T-helper 2 cell treated with Interferon-gamma antibody and Interleukin-4, amounts not matched to agents 5 μg/mL and 100 μg/mL, for 36 hours (primary cell): Measurements from ENCODE around the gene PHLPP1.

Experiments used
- DNase-seq: peaks from one replicate; pipeline ENCODE4 v3.0.0; 2021; ENCODE audit warnings: low spot score
- H3K27ac Mint-ChIP-seq: one replicate; pipeline ENCODE4 v1.8.0; 2021; ENCODE audit warnings: mild to moderate bottlenecking, mixed read lengths
- H3K27me3 Mint-ChIP-seq: one replicate; pipeline ENCODE4 v1.8.0; 2021; ENCODE audit warnings: low read depth, mixed read lengths
- H3K36me3 Mint-ChIP-seq: one replicate; pipeline ENCODE4 v1.8.0; 2021; ENCODE audit warnings: low read depth, mixed read lengths
- H3K4me1 Mint-ChIP-seq: one replicate; pipeline ENCODE4 v1.8.0; 2021; ENCODE audit warnings: low read depth, mixed read lengths
- H3K4me3 Mint-ChIP-seq: one replicate; pipeline ENCODE4 v1.8.0; 2022; ENCODE audit warnings: mild to moderate bottlenecking, moderate library complexity, mixed read lengths
- H3K9me3 Mint-ChIP-seq: one replicate; pipeline ENCODE4 v1.8.0; 2021; ENCODE audit warnings: mixed read lengths

The PHLPP1 gene

GRCh38 chr18:62948788-62949187, 233.4 kb downstream of the PHLPP1 start:
- no peaks in the 10 kb centered on the region for H3K27me3 Mint-ChIP-seq
- no peak for DNase-seq
- H3K4me1 Mint-ChIP-seq: peaks cover 13% of the 10 kb centered on the region
- no peak overlapping the region for H3K4me3 Mint-ChIP-seq
- no peaks in the 10 kb centered on the region for H3K9me3 Mint-ChIP-seq
- H3K36me3 Mint-ChIP-seq: peaks cover 8% of the 10 kb centered on the region
- no peak overlapping the region for H3K27ac Mint-ChIP-seq

- Mint-ChIP-seq H3K9me3 (no peaks in the 10 kb centered on the region), H3K27me3 (no peaks in the 10 kb centered on the region), H3K27ac (no peak overlapping the region), H3K4me3 (no peak overlapping the region), H3K36me3 (peaks cover 6% of the 10 kb centered on the region), H3K4me1 (peaks cover 19% of the 10 kb centered on the region)
- no peak for DNase-seq
Observed at GRCh38 chr18:62950246-62950645, 234.9 kb downstream of the PHLPP1 start.

GRCh38 chr18:62952807-62953206, 237.5 kb downstream of the PHLPP1 start:
- no peak for DNase-seq
- no peak overlapping the region for H3K27ac Mint-ChIP-seq
- H3K36me3 Mint-ChIP-seq: peaks cover 3% of the 10 kb centered on the region
- H3K9me3 Mint-ChIP-seq: no peaks in the 10 kb centered on the region
- no peak overlapping the region for H3K4me3 Mint-ChIP-seq
- no peaks in the 10 kb centered on the region for H3K27me3 Mint-ChIP-seq
- H3K4me1 Mint-ChIP-seq: peaks cover 20% of the 10 kb centered on the region

GRCh38 chr18:62953663-62954062, 238.3 kb downstream of the PHLPP1 start:
- no peak overlapping the region for H3K27ac Mint-ChIP-seq
- H3K4me3 Mint-ChIP-seq: no peak overlapping the region
- no peak for DNase-seq
- H3K9me3 Mint-ChIP-seq: no peaks in the 10 kb centered on the region
- no peaks in the 10 kb centered on the region for H3K27me3 Mint-ChIP-seq
- H3K4me1 Mint-ChIP-seq: peaks cover 23% of the 10 kb centered on the region
- H3K36me3 Mint-ChIP-seq: peaks cover 3% of the 10 kb centered on the region

- H3K27ac Mint-ChIP-seq: no peak overlapping the region
- no peak for DNase-seq
- peaks cover 3% of the 10 kb centered on the region for H3K36me3 Mint-ChIP-seq
- H3K27me3 Mint-ChIP-seq: no peaks in the 10 kb centered on the region
- H3K4me3 Mint-ChIP-seq: no peak overlapping the region
- H3K9me3 Mint-ChIP-seq: no peaks in the 10 kb centered on the region
- H3K4me1 Mint-ChIP-seq: peaks cover 23% of the 10 kb centered on the region
Observed at GRCh38 chr18:62954366-62954765, 239.0 kb downstream of the PHLPP1 start.

GRCh38 chr18:62957885-62958472, 242.6 kb downstream of the PHLPP1 start:
- DNase-seq: peak; percentile 57
- H3K27me3 Mint-ChIP-seq: no peaks in the 10 kb centered on the region
- H3K36me3 Mint-ChIP-seq: peaks cover 2% of the 10 kb centered on the region
- no peak overlapping the region for H3K4me3 Mint-ChIP-seq
- H3K27ac Mint-ChIP-seq: no peak overlapping the region
- H3K4me1 Mint-ChIP-seq: peaks cover 16% of the 10 kb centered on the region
- H3K9me3 Mint-ChIP-seq: no peaks in the 10 kb centered on the region

GRCh38 chr18:62959481-62959880, 244.1 kb downstream of the PHLPP1 start:
- Mint-ChIP-seq H3K27me3 (no peaks in the 10 kb centered on the region), H3K4me3 (no peak overlapping the region), H3K27ac (no peak overlapping the region), H3K36me3 (peaks cover 7% of the 10 kb centered on the region), H3K9me3 (no peaks in the 10 kb centered on the region), H3K4me1 (peaks cover 4% of the 10 kb centered on the region)
- DNase-seq: no peak

- no peak overlapping the region for H3K27ac Mint-ChIP-seq
- no peak overlapping the region for H3K4me3 Mint-ChIP-seq
- H3K9me3 Mint-ChIP-seq: no peaks in the 10 kb centered on the region
- H3K36me3 Mint-ChIP-seq: peaks cover 6% of the 10 kb centered on the region
- H3K27me3 Mint-ChIP-seq: no peaks in the 10 kb centered on the region
- H3K4me1 Mint-ChIP-seq: no peaks in the 10 kb centered on the region
- DNase-seq: no peak
Observed at GRCh38 chr18:62963507-62963906, 248.2 kb downstream of the PHLPP1 start.

GRCh38 chr18:62964432-62964831, 249.1 kb downstream of the PHLPP1 start:
- no peak overlapping the region for H3K4me3 Mint-ChIP-seq
- H3K4me1 Mint-ChIP-seq: no peaks in the 10 kb centered on the region
- no peaks in the 10 kb centered on the region for H3K27me3 Mint-ChIP-seq
- no peak overlapping the region for H3K27ac Mint-ChIP-seq
- H3K36me3 Mint-ChIP-seq: peaks cover 6% of the 10 kb centered on the region
- H3K9me3 Mint-ChIP-seq: no peaks in the 10 kb centered on the region
- no peak for DNase-seq

- Mint-ChIP-seq H3K36me3 (peaks cover 8% of the 10 kb centered on the region), H3K9me3 (no peaks in the 10 kb centered on the region), H3K4me1 (no peaks in the 10 kb centered on the region), H3K27ac (no peak overlapping the region), H3K4me3 (no peak overlapping the region), H3K27me3 (no peaks in the 10 kb centered on the region)
- DNase-seq: no peak
Observed at GRCh38 chr18:62967089-62967488, 251.7 kb downstream of the PHLPP1 start.

GRCh38 chr18:62973689-62974088, 258.3 kb downstream of the PHLPP1 start:
- peaks cover 9% of the 10 kb centered on the region for H3K36me3 Mint-ChIP-seq
- H3K4me3 Mint-ChIP-seq: no peak overlapping the region
- no peak overlapping the region for H3K27ac Mint-ChIP-seq
- no peaks in the 10 kb centered on the region for H3K27me3 Mint-ChIP-seq
- no peak for DNase-seq
- no peaks in the 10 kb centered on the region for H3K4me1 Mint-ChIP-seq
- H3K9me3 Mint-ChIP-seq: no peaks in the 10 kb centered on the region

- no peak overlapping the region for H3K27ac Mint-ChIP-seq
- no peaks in the 10 kb centered on the region for H3K4me1 Mint-ChIP-seq
- H3K9me3 Mint-ChIP-seq: no peaks in the 10 kb centered on the region
- DNase-seq: no peak
- no peaks in the 10 kb centered on the region for H3K27me3 Mint-ChIP-seq
- H3K4me3 Mint-ChIP-seq: no peak overlapping the region
- peaks cover 10% of the 10 kb centered on the region for H3K36me3 Mint-ChIP-seq
Observed at GRCh38 chr18:62974388-62974787, 259.0 kb downstream of the PHLPP1 start.

GRCh38 chr18:62974928-62975675, 259.8 kb downstream of the PHLPP1 start:
- H3K27me3 Mint-ChIP-seq: no peaks in the 10 kb centered on the region
- no peaks in the 10 kb centered on the region for H3K9me3 Mint-ChIP-seq
- H3K27ac Mint-ChIP-seq: no peak overlapping the region
- peaks cover 12% of the 10 kb centered on the region for H3K36me3 Mint-ChIP-seq
- H3K4me1 Mint-ChIP-seq: no peaks in the 10 kb centered on the region
- no peak for DNase-seq
- no peak overlapping the region for H3K4me3 Mint-ChIP-seq

GRCh38 chr18:62975785-62976184, 260.4 kb downstream of the PHLPP1 start:
- no peak for DNase-seq
- Mint-ChIP-seq H3K4me3 (no peak overlapping the region), H3K4me1 (no peaks in the 10 kb centered on the region), H3K27ac (no peak overlapping the region), H3K27me3 (no peaks in the 10 kb centered on the region), H3K36me3 (peaks cover 12% of the 10 kb centered on the region), H3K9me3 (no peaks in the 10 kb centered on the region)

GRCh38 chr18:62976227-62976626, 260.9 kb downstream of the PHLPP1 start:
- H3K4me1 Mint-ChIP-seq: no peaks in the 10 kb centered on the region
- no peaks in the 10 kb centered on the region for H3K27me3 Mint-ChIP-seq
- no peak overlapping the region for H3K27ac Mint-ChIP-seq
- no peak overlapping the region for H3K4me3 Mint-ChIP-seq
- no peak for DNase-seq
- no peaks in the 10 kb centered on the region for H3K9me3 Mint-ChIP-seq
- peaks cover 12% of the 10 kb centered on the region for H3K36me3 Mint-ChIP-seq
